Brain microvascular endothelial cell (primary cell): ENCODE measurements around the gene PBX3.

Experiments
- DNase-seq: peaks from one replicate; pipeline ENCODE4 v3.0.0-alpha.2; 2020
- H3K27ac ChIP-seq: fragments of 250-450 bp; sonication (Bioruptor Pico); 2 replicates; pipeline ENCODE4 v1.5.1; 2020; ENCODE audit warnings: mild to moderate bottlenecking, moderate library complexity
- H3K27me3 ChIP-seq: fragments of 250-450 bp; sonication (Bioruptor Pico); replicated peaks from 2 replicates; pipeline ENCODE4 v1.5.1; 2020; ENCODE audit warnings: mild to moderate bottlenecking
- H3K36me3 ChIP-seq: fragments of 250-450 bp; sonication (Bioruptor Pico); replicated peaks from 2 replicates; pipeline ENCODE4 v1.5.1; 2020; ENCODE audit warnings: mild to moderate bottlenecking
- H3K4me3 ChIP-seq: 2 replicates; pipeline ENCODE4 v1.5.1; 2011; ENCODE audit warnings: low read depth, mild to moderate bottlenecking, control low read depth, low read length, moderate library complexity
- CTCF ChIP-seq: IDR thresholded peaks from 2 replicates; pipeline ENCODE4 v1.5.1; 2011; ENCODE audit warnings: low read depth, mild to moderate bottlenecking, moderate library complexity, low read length, control low read depth, inconsistent platforms; ENCODE audit errors: missing control alignments
- in situ Hi-C: cut with HindIII; loops from 2 replicates; pipeline ENCODE4 v1.10.0; 2017; ENCODE audit warnings: low sequenced_read_pairs, low pct_ligation_motif_present

The PBX3 gene

GRCh38 chr9:126016579-126017290, 269.6 kb downstream of the PBX3 start:
- in situ Hi-C loops: no loop called here
- DNase-seq: no peak
- no peak overlapping the region for H3K27ac ChIP-seq
- H3K4me3 ChIP-seq: no peak overlapping the region
- no peaks in the 10 kb centered on the region for H3K36me3 ChIP-seq
- no peaks in the 10 kb centered on the region for H3K27me3 ChIP-seq
- TF ChIP-seq CTCF: no peak
